ENCODE data around the gene WDR46.
A peak's percentile ranks its signal among the peaks of the same experiment; 100 is the strongest.

The WDR46 gene

DNA sequence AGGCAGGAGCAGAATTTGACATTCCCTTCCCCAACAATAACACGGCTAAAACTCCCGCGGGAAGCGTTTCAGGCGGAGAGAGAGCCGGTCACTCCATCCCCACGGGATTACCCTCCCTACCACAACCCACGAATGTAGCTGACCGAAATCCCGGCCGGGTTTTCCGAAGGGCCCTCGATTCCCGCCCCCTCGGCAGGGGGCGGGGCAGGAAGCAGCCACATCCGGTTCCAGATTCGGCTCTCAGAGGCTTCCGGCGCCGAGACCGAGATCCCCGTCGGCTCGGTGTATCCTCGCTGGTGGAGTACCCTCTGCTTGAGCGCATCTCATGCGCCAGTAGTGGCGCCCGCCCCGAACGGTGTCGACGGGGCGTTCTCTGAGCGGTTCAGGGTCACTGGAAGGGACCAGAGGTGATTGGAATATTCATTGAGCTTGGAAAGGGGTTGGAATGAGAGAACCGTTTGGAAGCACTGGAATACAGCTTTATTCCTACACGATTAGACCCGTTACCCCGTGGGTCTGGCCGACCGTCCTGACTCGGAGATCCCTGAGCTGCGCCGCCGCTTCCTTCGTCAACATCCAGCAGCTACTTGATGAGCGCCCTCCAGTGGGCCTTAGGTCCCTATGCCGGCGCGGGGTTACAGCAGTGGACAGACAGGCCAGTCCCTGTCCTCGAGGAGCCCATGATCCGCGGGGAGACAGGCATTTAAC lies 10.4 kb upstream of the WDR46 start:
- TF ChIP-seq POLR2A (IDR thresholded peaks at IDR 0.05; ENCODE audit: low read length) = peak; percentile 97
- no peak for TF ChIP-seq GATA1 (IDR thresholded peaks at IDR 0.05; ENCODE audit: low read depth, low read length)
- DNase-seq = peak; percentile 92 to 94

DNA sequence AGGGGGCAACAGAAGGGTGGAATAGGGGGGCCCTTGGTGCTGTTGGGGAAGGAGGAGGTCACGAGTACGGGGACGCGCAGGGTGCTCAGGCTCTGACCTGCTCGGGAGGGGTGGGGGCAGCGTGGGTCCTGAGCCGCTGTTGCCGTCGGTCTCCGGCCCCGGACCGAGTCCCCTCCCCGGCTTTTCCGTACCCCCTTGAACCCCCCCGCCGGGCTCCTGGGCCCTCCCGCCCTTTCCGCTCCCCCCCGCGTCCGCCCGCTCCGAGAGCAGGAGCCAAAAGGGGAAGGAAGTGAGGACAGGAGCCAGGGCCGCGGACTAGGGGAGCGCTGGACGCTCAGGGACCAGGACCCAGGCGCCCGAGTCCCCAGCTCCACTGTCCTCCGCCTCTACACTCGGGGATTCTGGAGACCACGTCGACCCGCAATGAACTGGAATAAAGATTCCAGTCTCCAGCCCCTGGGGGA lies 9.8 kb upstream of the WDR46 start, which contains the start of gene RGL2:
Gene RGL2 (minus strand): TSS at position 170 of the 464 bp plus-strand sequence. CDS start 332 bp downstream, outside the sequence.
- peak; percentile 68 to 77 for DNase-seq

DNA sequence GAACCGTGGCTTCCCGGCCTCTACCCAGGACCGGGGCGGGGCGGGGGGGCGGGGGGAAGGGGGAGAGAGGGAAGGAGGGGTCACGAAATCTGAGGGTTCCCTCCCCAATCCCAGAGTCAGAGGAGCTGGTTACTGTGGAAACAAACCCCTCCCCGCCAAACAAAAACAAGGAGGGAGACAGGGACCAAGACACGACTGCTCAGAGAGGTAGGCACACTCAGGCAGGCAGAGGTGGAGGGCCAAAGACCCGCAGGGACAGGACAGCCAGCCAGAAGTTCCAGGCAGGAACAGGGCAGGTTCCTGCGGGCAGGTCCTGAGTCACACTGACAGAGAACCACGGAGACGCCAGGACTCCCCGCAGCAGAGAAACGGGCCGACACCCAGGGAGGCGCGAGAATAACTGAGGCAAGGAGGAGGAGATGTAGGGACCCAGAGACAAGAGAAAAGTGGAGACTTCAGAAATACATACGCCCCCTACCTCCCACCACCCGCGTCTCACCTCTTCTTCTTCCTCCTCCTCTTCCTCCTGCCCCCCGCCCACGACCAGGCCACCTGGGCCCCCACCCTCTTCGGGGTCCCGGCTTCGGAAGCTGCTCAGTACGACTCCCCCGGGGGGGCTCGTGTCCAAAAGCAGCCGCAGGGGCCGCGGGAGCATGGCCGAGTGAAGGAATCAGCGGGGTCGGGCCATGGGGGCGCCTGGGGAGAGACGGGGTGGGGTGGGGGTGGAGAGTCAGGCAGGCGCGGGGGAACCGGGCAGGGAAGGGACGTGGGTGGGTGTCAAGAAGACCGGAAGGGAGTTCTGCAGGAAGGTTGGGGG lies 9.1 kb upstream of the WDR46 start:
- TF ChIP-seq GATA1 (IDR thresholded peaks at IDR 0.05; ENCODE audit: low read depth, low read length) (no peak), POLR2A (IDR thresholded peaks at IDR 0.05; ENCODE audit: low read length) (peak; percentile 72)
- DNase-seq = peak; percentile 73 to 76

More for the DNA sequence above, 9.8 kb upstream of the WDR46 start, which contains the start of gene RGL2:
- TF ChIP-seq GATA1 (IDR thresholded peaks at IDR 0.05; ENCODE audit: low read depth, low read length) (no peak), POLR2A (IDR thresholded peaks at IDR 0.05; ENCODE audit: low read length) (no peak)

DNA sequence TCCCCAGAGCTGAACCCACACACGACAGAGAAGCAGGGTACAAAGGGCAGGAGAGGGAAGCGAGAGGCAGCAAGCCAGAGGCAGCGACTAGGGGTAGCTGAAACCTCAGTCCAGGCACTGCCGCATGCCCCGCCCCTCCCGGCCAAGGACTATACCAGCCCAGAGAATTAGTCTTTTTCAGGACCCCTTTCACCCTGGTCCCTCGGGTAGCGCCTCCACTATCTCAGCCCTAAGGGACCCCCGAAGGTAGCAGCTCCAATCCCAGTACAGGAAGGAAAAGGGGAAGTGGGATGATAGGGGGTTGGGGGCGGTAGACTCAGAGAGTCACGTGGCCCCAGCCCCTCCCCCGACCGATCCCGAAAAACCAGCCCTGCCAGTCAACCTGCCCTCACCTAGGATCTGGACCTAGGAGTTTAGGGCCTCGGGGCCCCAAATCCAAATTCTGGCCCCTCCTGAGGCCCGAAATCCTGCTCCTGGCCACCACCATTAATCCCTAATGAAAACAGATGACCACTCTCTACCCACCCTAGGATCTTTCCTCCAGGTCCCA lies 8.4 kb upstream of the WDR46 start:
- TF ChIP-seq GATA1 (IDR thresholded peaks at IDR 0.05; ENCODE audit: low read depth, low read length) (no peak), POLR2A (IDR thresholded peaks at IDR 0.05; ENCODE audit: low read length) (no peak)
- DNase-seq = no peak

DNA sequence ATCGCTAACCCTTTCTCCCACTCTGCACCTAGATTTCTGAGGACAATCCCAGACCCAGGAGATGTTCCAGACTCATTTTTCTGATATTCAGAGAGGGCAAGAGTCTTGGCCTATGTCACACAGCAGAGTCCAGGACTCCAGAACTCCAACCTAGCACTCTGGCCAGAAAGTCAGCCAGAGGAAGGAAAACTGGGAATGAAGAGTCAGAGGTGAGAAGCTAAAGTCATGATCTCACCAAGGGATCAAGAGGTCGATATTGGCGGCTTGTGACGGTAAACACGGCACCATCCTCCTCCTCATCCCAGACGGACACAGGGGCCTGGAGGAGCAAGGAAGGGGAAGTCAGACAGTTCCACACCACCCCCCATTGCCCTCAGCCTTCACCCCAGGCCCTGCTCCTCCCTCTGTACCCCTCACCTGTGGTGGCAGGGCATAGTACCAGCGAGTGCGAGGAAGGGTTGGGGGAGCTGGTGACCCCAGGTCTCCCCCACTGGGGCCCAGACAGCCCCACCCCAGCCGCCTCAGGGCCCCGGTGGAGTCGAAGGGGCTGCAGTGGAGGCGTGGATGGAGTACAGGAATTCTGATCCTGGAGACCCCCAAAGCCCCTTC lies 7.9 kb upstream of the WDR46 start:
- no peak for TF ChIP-seq GATA1 (IDR thresholded peaks at IDR 0.05; ENCODE audit: low read depth, low read length)
- TF ChIP-seq POLR2A (IDR thresholded peaks at IDR 0.05; ENCODE audit: low read length) = no peak
- no peak for DNase-seq

DNA sequence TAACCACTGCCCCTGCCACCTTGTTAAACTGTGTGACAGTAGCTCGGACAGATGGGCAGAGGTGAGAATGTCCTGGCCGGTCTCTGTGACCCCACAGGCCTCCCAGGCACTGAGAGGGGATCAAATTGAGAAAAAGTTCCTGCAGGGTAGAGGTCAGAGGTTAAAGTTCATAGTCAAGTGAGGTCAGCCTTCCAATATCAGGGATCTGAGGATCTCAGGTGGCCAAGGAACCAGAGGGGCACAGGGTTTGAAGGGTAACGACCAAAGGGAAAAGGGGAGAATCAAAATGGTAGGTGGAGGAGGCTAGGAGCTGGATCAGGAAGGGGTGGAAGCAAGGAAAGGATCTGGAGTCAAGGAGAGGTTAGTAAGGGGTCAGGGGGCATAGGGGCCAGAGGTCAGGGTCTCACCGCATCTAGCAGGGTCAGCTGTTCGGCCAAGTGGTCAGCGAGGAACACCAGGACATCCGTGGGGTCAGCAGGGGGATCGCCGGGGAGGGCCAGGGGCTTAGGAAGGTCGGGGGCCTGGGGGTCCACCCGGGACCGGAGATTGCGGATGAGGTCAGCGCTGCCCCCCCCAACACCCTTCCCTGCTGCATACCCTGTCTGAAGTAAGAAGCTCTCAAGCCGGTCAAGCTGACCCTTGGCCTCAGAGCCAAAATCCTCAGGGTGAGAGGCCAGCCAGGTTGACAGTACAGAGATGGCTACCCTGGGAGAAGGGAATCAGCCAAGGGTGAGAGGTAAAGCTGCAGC lies 6.8 kb upstream of the WDR46 start:
- DNase-seq = no peak
- TF ChIP-seq POLR2A (IDR thresholded peaks at IDR 0.05; ENCODE audit: low read length) (no peak), GATA1 (IDR thresholded peaks at IDR 0.05; ENCODE audit: low read depth, low read length) (no peak)

DNA sequence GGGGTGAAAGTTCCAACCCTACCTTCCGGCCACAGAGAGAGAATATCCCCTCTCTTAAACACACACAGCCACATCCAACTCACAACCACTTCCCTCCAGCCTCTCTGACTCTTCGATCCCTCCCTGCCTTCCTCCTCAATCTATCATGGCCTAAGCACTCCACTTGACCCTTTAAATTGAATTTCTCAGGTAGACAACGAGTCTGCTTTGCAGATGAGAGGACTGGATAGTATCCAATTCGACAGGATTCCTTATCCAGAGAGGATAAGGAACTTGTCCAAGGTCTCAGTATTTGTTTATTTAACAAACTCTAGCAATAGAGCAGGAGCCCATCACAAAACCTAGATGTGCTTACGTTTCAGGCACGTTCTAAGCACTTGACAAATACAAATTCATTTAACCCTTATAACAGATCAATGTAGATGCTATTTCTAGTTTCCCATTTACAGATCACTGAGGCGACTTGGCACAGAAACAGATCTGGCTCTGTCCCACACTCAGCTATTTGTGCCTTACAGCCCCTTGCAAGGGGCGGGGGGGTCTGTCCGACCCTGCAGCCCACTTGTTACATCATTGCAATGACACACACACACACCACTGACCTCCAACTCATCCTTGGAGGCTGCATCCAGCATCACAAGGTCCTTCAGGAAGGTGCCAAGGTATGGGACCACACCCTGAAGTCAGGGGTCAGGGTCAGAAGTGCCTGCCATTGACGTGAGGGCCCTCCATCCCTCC lies 5.2 kb upstream of the WDR46 start:
- no peak for DNase-seq
- TF ChIP-seq POLR2A (IDR thresholded peaks at IDR 0.05; ENCODE audit: low read length) = no peak
- no peak for TF ChIP-seq GATA1 (IDR thresholded peaks at IDR 0.05; ENCODE audit: low read depth, low read length)

DNA sequence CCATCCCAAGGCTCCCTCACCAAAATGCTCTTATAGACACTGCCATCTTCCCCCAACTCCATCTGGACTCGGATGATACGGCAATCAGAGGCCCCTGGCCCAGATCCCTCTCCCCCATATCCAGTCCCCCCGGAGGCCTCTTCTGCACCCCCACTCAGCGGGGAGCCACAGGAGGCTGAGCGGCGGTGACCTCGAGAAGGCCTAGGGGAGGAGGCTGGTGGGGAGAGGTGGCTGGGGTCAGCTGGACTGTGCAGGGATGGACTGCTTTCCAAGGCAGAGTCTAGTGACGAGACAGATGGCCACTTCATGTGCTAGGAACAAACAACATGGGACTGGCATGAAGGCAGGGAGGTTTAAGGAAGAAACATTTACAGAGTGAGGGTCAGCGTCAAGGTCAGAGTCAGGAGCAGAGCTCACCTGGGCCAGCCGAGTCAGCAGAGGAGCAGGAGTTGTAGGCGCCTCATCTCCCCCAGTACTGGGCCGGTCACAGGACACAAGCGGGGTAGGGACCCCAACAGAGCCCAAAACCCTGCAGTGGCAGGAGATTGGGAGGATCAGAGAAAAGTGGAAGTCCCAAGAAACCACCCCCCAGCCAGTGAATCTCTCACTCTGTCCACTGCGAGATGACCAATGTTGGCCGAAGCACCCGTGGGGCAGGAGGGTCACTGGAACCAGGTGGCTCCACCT lies 4.1 kb upstream of the WDR46 start:
- TF ChIP-seq GATA1 (IDR thresholded peaks at IDR 0.05; ENCODE audit: low read depth, low read length) (no peak), POLR2A (IDR thresholded peaks at IDR 0.05; ENCODE audit: low read length) (no peak)
- DNase-seq = no peak

DNA sequence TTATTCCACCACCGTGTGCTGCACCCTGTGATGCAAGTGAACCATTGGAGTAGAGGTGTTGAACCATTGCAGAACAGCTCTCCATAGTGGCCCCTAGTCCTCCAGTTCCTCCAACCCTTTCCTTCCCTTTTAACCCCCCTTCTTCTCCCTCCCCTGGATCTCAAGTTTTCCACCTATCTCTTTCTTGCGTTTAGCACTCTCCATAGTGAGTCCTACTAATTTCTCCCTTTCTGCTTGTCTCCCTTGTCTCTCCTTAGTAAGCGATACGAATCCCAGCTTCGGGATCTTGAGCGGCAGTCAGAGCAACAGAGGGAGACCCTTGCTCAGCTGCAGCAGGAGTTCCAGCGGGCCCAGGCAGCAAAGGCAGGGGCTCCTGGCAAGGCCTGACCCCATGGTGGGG lies 1.4 kb upstream of the WDR46 start:
- DNase-seq = no peak

DNA sequence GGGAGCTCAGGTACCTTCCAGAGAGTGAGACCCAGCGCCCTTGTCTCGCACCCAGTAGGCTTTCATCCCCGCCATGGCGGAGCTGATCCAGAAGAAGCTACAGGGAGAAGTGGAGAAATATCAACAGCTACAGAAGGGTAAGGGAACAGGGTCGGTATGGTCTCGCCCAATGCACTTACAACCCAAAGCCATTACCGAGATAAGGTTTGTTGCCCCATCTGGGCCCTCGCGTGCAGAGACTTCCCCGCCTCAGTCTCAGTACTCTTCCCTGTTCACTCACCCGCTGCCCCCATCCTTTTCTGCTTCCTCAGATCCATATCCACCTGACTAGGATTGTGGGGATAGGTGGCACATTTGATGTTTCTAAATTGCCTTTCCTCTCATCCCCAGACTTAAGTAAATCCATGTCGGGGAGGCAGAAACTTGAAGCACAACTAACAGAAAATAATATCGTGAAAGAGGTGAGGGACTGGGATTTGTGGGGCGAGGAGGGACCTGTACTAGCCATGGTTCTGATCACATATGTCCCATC lies 811 bp upstream of the WDR46 start:
- DNase-seq = peak; percentile 72 to 77
- TF ChIP-seq POLR2A (IDR thresholded peaks at IDR 0.05; ENCODE audit: low read length) (peak; percentile 64), GATA1 (IDR thresholded peaks at IDR 0.05; ENCODE audit: low read depth, low read length) (no peak)

More for the DNA sequence above, 1.4 kb upstream of the WDR46 start:
- TF ChIP-seq POLR2A (IDR thresholded peaks at IDR 0.05; ENCODE audit: low read length) (no peak), GATA1 (IDR thresholded peaks at IDR 0.05; ENCODE audit: low read depth, low read length) (no peak)

DNA sequence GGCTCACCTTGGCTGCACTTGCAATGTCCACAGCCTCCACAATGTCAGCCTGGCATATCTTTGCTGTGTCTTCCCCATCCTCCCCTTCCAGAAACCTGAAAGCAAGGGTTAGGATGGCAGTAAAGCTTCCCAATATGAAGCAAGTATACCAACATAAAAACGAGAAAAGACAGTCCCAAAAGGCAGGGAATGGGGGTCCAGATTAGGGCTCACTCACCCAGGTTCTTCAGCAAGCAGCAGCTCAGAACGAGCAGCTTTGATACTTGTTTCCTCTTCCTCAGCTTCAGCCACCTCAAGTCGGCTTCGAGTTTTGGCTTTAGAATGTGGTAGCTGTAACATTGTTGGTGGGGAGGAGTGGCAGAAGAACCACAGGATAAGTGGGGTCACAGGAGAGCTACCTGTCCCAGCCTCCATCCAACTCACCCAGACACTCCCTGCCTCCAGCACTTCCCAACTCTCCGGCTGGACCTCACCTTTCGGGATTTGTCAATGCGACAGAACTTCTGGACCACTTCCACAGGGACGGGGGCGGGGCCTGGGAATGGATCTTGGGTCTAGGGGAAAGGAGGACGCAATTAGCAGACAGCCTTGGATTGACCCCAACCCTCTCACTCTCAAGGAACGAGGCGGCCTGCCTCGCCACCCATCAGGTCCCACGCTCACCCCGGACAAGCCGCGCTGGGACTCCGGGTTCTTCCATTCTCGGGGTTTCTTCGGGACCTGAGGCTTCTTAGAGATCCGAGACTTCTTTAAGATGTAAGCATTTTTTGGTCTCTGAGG lies 708 bp downstream of the WDR46 start:
- DNase-seq = no peak
- TF ChIP-seq GATA1 (IDR thresholded peaks at IDR 0.05; ENCODE audit: low read depth, low read length) (no peak), POLR2A (IDR thresholded peaks at IDR 0.05; ENCODE audit: low read length) (no peak)
